PC-9 (cell line): ENCODE data around the gene UBXN4. TPM values are rescaled to one million over a fixed set of nuclear protein-coding genes. Genes with fewer than 3 reads are reported as not detected.

Experiments
- BruUV-seq: library from RNA; stranded (reverse); fragments of 400-500 nt; replicated peaks from 2 replicates; lab custom pipeline; 2021; lab: Mats Ljungman, UMichigan
- CTCF ChIA-PET: fragments of 300-600 bp; sonication (Branson Sonifier 250); formaldehyde crosslinking; loops from one replicate; lab custom pipeline; 2022; ENCODE audit warnings: antibody characterized with exemption; lab: Charles Lee
- POLR2A ChIA-PET: fragments of 300-600 bp; sonication (Branson Sonifier 250); formaldehyde crosslinking; loops from one replicate; lab custom pipeline; 2022; ENCODE audit warnings: antibody characterized with exemption; ENCODE audit not compliant: unreplicated experiment; lab: Charles Lee
- DNase-seq, 2 experiments: peaks; one replicate each; pipeline versions ENCODE4 v3.0.0 to v3.0.0-alpha.2; 2015 to 2022; ENCODE audit warnings: mixed read lengths in 1 of 2
- H2AFZ ChIP-seq: fragments of 200-600 bp; sonication (generic); 2 replicates; pipeline ENCODE4 v1.8.1; 2017; ENCODE audit warnings: antibody characterized with exemption
- H3F3A ChIP-seq: fragments of 200-600 bp; sonication (generic); 2 replicates; pipeline ENCODE4 v1.8.1; 2017; ENCODE audit warnings: antibody characterized with exemption, mild to moderate bottlenecking, low read depth; ENCODE audit not compliant: insufficient read depth
- H3K27ac ChIP-seq: fragments of 200-600 bp; sonication (generic); 2 replicates; pipeline ENCODE4 v1.6.1; 2016; ENCODE audit warnings: mixed run types
- H3K27me3 ChIP-seq: fragments of 200-600 bp; sonication (generic); 2 replicates; pipeline ENCODE4 v1.6.1; 2016; ENCODE audit warnings: low read depth, mixed run types; ENCODE audit not compliant: insufficient read depth
- H3K36me3 ChIP-seq: fragments of 200-600 bp; sonication (generic); 2 replicates; pipeline ENCODE4 v1.6.1; 2016; ENCODE audit warnings: low read depth, mixed run types
- H3K4me1 ChIP-seq: fragments of 200-600 bp; sonication (generic); replicated peaks from 2 replicates; pipeline ENCODE4 v1.6.1; 2016; ENCODE audit warnings: mixed run types; ENCODE audit not compliant: insufficient read depth
- H3K4me2 ChIP-seq: fragments of 200-600 bp; sonication (generic); 2 replicates; pipeline ENCODE4 v1.6.1; 2017; ENCODE audit warnings: mixed run types
- H3K4me3 ChIP-seq: fragments of 200-600 bp; sonication (generic); 2 replicates; pipeline ENCODE4 v1.6.1; 2016; ENCODE audit warnings: mixed run types
- H3K79me2 ChIP-seq: fragments of 200-600 bp; sonication (generic); 2 replicates; pipeline ENCODE4 v1.6.1; 2017; ENCODE audit warnings: low read depth, mixed run types
- H3K9me2 ChIP-seq: fragments of 200-600 bp; sonication (generic); 2 replicates; pipeline ENCODE4 v1.8.1; 2017; ENCODE audit warnings: mild to moderate bottlenecking; ENCODE audit not compliant: insufficient read depth
- H3K9me3 ChIP-seq: fragments of 200-600 bp; sonication (generic); 2 replicates; pipeline ENCODE4 v1.8.1; 2016; ENCODE audit warnings: low read depth; ENCODE audit not compliant: insufficient read depth
- H4K20me1 ChIP-seq: fragments of 200-600 bp; sonication (generic); 2 replicates; pipeline ENCODE4 v1.8.1; 2017; ENCODE audit not compliant: insufficient read depth
- CTCF ChIP-seq: fragments of 200-600 bp; sonication (generic); conservative IDR thresholded peaks from 2 replicates; pipeline ENCODE4 v1.6.1; 2017; ENCODE audit warnings: mixed run types, antibody characterized with exemption, mild to moderate bottlenecking, moderate library complexity
- EZH2 ChIP-seq: fragments of 200-600 bp; sonication (generic); IDR thresholded peaks from 2 replicates; pipeline ENCODE4 v1.8.0; 2017; ENCODE audit warnings: antibody characterized with exemption, low read depth
- intact Hi-C: fragments of 100-400 bp; cut with micrococcal nuclease; formaldehyde crosslinking; loops from one replicate; pipeline ENCODE4 v1.10.0; 2022; ENCODE audit not compliant: unreplicated experiment
- total RNA-seq: library from RNA; stranded (reverse); gene quantifications from 2 replicates; pipeline ENCODE4 v1.2.3, GENCODE V29; 2021

The UBXN4 gene
- total RNA-seq, 1 experiment from 2014 or later = 95.0 TPM

GRCh38 chr2:135817466-135817865 lies 75.8 kb downstream of the UBXN4 start:
- TF ChIP-seq EZH2 (no peak), CTCF (no peak)

GRCh38 chr2:135817951-135818350 lies 76.3 kb downstream of the UBXN4 start:
- no peaks in the 10 kb centered on the region for H3K36me3 ChIP-seq
- H3K27ac ChIP-seq = no peak overlapping the region
- no peak overlapping the region for H3K4me3 ChIP-seq
- ChIA-PET POLR2A (no interaction called here), CTCF (no interaction called here)
- no peaks in the 10 kb centered on the region for H3K79me2 ChIP-seq
- no peaks in the 10 kb centered on the region; the same call in 1 of the 2 replicates for H3K9me3 ChIP-seq
- no peak overlapping the region for H2AFZ ChIP-seq
- TF ChIP-seq EZH2 (no peak), CTCF (no peak)
- H3K27me3 ChIP-seq = peaks cover 53% of the 10 kb centered on the region
- H3F3A ChIP-seq = no peaks in the 10 kb centered on the region
- no peaks in the 10 kb centered on the region for H4K20me1 ChIP-seq
- H3K9me2 ChIP-seq = no peaks in the 10 kb centered on the region
- H3K4me2 ChIP-seq = no peak overlapping the region
- no TSS peak for BruUV-seq
- DNase-seq = no peak
- intact Hi-C loops = no loop called here
- no peaks in the 10 kb centered on the region for H3K4me1 ChIP-seq

More at GRCh38 chr2:135817466-135817865, 75.8 kb downstream of the UBXN4 start:
- BruUV-seq = no TSS peak
- no peaks in the 10 kb centered on the region for H3K79me2 ChIP-seq
- H3K4me1 ChIP-seq = no peaks in the 10 kb centered on the region
- DNase-seq = no peak
- CTCF ChIA-PET = no interaction called here
- no peaks in the 10 kb centered on the region for H4K20me1 ChIP-seq
- no peaks in the 10 kb centered on the region for H3K9me3 ChIP-seq
- no peak overlapping the region for H3K4me2 ChIP-seq
- no peaks in the 10 kb centered on the region for H3F3A ChIP-seq
- H3K4me3 ChIP-seq = no peak overlapping the region
- peaks cover 55% of the 10 kb centered on the region for H3K27me3 ChIP-seq
- intact Hi-C loops = no loop called here
- POLR2A ChIA-PET = no interaction called here
- H3K9me2 ChIP-seq = no peaks in the 10 kb centered on the region
- H2AFZ ChIP-seq = no peak overlapping the region
- H3K36me3 ChIP-seq = no peaks in the 10 kb centered on the region
- H3K27ac ChIP-seq = no peak overlapping the region

GRCh38 chr2:135818937-135819610 lies 77.4 kb downstream of the UBXN4 start:
- CTCF ChIA-PET = no interaction called here
- no TSS peak for BruUV-seq

More at GRCh38 chr2:135818937-135819610, 77.4 kb downstream of the UBXN4 start:
- peaks cover 50% of the 10 kb centered on the region for H3K27me3 ChIP-seq
- DNase-seq = no peak
- intact Hi-C loops = no loop called here
- TF ChIP-seq EZH2 (no peak), CTCF (peak; percentile 49; the same call in 1 of the 2 replicates)
- no peak overlapping the region for H3K4me3 ChIP-seq
- H2AFZ ChIP-seq = no peak overlapping the region
- no peaks in the 10 kb centered on the region for H3K9me2 ChIP-seq
- H3F3A ChIP-seq = no peaks in the 10 kb centered on the region
- H3K4me1 ChIP-seq = no peaks in the 10 kb centered on the region
- H3K27ac ChIP-seq = no peak overlapping the region
- no peaks in the 10 kb centered on the region; the same call in 1 of the 2 replicates for H3K9me3 ChIP-seq
- POLR2A ChIA-PET = no interaction called here
- no peak overlapping the region for H3K4me2 ChIP-seq
- H3K79me2 ChIP-seq = no peaks in the 10 kb centered on the region
- no peaks in the 10 kb centered on the region for H3K36me3 ChIP-seq
- no peaks in the 10 kb centered on the region for H4K20me1 ChIP-seq
